ENCODE measurements around the gene OSM. TPM values are rescaled to one million over a fixed set of nuclear protein-coding genes. Genes with fewer than 3 reads are reported as not detected.

Gene OSM
- total and polyA plus RNA-seq, 2 donors (not counting 3 experiments of a cell fraction or from before 2014, with no cell fraction given) = not detected

- Histone ChIP-seq H3K36me3 (ENCODE audit: control insufficient read depth in 2 of 2, extremely low read depth in 1 of 2, insufficient read depth in 2 of 2, low read length in 2 of 2) (peaks cover 0 to 29% of the 10 kb centered on the region in 2 experiments), H3K4me2 (ENCODE audit: insufficient read depth, low read length) (no peak overlapping the region), H3K4me1 (ENCODE audit: control insufficient read depth, extremely low read depth, insufficient read depth, low read length) (peaks cover 18% of the 10 kb centered on the region), H3K9me1 (replicated peaks; ENCODE audit: control insufficient read depth, extremely low read depth, insufficient read depth, low read length) (no peaks in the 10 kb centered on the region), H4K20me1 (replicated peaks; ENCODE audit: control insufficient read depth, extremely low read depth, insufficient read depth, low read length) (no peaks in the 10 kb centered on the region), H3K79me2 (ENCODE audit: control insufficient read depth, insufficient read depth, low read length) (no peaks in the 10 kb centered on the region), H3K9me3 (replicated peaks; ENCODE audit: control insufficient read depth, insufficient read depth, low read length) (no peaks in the 10 kb centered on the region), H2AFZ (ENCODE audit: low read depth, low read length) (no peak overlapping the region), H3K27me3 (ENCODE audit: control insufficient read depth in 2 of 2, insufficient read depth in 2 of 2, low read length in 2 of 2) (no peaks in the 10 kb centered on the region), H3K9ac (replicated peaks; ENCODE audit: extremely low read depth, insufficient read depth, low read length) (no peak overlapping the region), H3K27ac (ENCODE audit: insufficient read depth, low read depth, low read length) (no peak overlapping the region), H3K4me3 (replicated peaks in 1 of 3; ENCODE audit: insufficient read depth in 1 of 3, low read depth in 1 of 3, low read length in 3 of 3) (no peak overlapping the region)
- ChIA-PET CTCF (interaction anchor here (0.7 kb wide), 1 partner anchor 33 kb away, joined by 3 read pairs; the partner anchor contains the start of gene TBC1D10A), POLR2A (interaction anchor here (0.6 kb wide), 1 partner anchor 341 kb away, joined by 3 read pairs; no protein-coding TSS in a partner anchor)
- intact Hi-C loops (cut with micrococcal nuclease) = no loop called here
- DNase-seq (ENCODE audit: low read depth, low spot score) = no peak
- BruUV-seq (replicated peaks) = no TSS peak
- dilution Hi-C loops (cut with MboI; ENCODE audit: extremely low pct_ligation_motif_present, low sequenced_read_pairs) = no loop called here
- TF ChIP-seq JUN (IDR thresholded peaks at IDR 0.05; ENCODE audit: borderline replicate concordance, insufficient read depth, insufficient read length, low read depth) (no peak), MAX (IDR thresholded peaks at IDR 0.05; ENCODE audit: insufficient read depth, insufficient read length) (no peak), FOS (IDR thresholded peaks at IDR 0.05; ENCODE audit: borderline replicate concordance, insufficient read depth, low read length) (no peak), MYC (IDR thresholded peaks at IDR 0.05; ENCODE audit: low read depth, low read length) (no peak), EZH2 (IDR thresholded peaks at IDR 0.05; ENCODE audit: borderline replicate concordance, low read depth, low read length, severe bottlenecking) (no peak), POLR2A (IDR thresholded peaks at IDR 0.05; ENCODE audit: low read depth, low read length) (no peak), GATA2 (IDR thresholded peaks at IDR 0.05; ENCODE audit: insufficient read depth, insufficient read length, low read depth, low read length) (no peak), POLR2AphosphoS5 (IDR thresholded peaks at IDR 0.05; ENCODE audit: insufficient read depth, low read depth, low read length) (no peak)
- TF ChIP-seq, protein P1, sequence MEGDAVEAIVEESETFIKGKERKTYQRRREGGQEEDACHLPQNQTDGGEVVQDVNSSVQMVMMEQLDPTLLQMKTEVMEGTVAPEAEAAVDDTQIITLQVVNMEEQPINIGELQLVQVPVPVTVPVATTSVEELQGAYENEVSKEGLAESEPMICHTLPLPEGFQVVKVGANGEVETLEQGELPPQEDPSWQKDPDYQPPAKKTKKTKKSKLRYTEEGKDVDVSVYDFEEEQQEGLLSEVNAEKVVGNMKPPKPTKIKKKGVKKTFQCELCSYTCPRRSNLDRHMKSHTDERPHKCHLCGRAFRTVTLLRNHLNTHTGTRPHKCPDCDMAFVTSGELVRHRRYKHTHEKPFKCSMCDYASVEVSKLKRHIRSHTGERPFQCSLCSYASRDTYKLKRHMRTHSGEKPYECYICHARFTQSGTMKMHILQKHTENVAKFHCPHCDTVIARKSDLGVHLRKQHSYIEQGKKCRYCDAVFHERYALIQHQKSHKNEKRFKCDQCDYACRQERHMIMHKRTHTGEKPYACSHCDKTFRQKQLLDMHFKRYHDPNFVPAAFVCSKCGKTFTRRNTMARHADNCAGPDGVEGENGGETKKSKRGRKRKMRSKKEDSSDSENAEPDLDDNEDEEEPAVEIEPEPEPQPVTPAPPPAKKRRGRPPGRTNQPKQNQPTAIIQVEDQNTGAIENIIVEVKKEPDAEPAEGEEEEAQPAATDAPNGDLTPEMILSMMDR (IDR thresholded peaks at IDR 0.05; ENCODE audit: extremely low read depth in 1 of 2, insufficient read depth in 1 of 2, low read depth in 1 of 2, low read length in 2 of 2) = no peak
- no peak for FAIRE-seq
These were observed 27.4 kb upstream of the OSM start for GRCh38 chr22:30294066-30294465.

Measured in endothelial cell of umbilical vein (primary cell).